Ecto neural progenitor cell (in vitro differentiated cells): ENCODE results near the gene SHC3.

Experiments
- DNase-seq: peaks from one replicate; pipeline ENCODE4 v3.0.0-alpha.2; 2018; ENCODE audit warnings: low spot score

The SHC3 gene

GRCh38 chr9:88986776-88987175, 191.8 kb downstream of the SHC3 start:
- no peak for DNase-seq

DNA sequence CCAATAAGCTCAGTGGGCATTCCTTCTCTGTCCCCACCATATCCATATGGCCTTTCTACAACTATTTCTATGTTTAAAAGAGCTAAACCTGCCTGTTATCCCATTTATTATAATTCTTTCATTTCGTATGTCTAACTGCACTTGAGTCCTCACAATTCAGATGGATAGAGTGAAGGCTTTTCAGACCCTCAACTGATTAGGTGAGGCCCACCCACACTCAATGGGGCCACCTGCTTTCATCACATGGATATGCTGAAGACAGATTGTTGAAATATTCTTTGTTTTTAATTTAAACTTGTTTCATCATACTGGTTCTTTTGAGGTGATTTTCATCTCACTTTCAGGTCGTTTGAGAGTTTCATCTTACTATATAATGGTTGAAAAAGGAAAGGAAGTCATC, 193.0 kb downstream of the SHC3 start:
- DNase-seq = no peak

GRCh38 chr9:88984543-88984883, 194.1 kb downstream of the SHC3 start:
- no peak for DNase-seq

DNA sequence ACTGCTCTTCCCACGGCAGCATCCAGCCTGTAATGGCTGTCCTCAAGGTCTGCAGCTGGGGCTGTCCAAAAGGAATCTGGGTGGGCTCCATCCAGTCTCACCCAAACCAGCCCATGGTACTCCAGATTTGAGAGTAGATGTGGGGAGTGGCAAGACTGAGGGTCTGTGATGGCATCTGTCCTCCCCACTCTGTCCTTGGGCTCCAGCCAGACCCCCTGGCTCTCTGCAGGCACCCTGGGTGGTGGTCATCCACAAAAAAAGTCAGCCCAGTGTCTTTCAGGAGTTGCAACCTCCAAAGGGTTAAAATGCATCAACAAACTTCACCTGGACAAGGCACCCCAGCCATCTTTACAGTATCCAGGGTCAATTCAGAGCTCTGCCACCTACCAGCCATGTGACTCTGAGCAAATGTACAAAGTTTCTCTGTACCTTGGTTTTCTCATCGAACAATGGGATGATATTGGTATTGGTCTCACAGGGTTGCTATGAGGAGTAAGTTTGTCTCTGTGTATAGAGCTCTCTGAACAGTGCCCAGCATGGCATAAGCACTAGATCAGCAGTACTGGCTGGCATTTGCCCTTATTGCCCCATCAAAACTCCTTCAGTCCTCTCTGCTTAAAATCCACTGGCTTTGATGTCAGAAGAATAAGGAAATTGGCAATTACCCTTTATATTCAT, 194.6 kb downstream of the SHC3 start:
- DNase-seq = peak; percentile 26

GRCh38 chr9:88980740-88981203, 197.8 kb downstream of the SHC3 start:
- no peak for DNase-seq

DNA sequence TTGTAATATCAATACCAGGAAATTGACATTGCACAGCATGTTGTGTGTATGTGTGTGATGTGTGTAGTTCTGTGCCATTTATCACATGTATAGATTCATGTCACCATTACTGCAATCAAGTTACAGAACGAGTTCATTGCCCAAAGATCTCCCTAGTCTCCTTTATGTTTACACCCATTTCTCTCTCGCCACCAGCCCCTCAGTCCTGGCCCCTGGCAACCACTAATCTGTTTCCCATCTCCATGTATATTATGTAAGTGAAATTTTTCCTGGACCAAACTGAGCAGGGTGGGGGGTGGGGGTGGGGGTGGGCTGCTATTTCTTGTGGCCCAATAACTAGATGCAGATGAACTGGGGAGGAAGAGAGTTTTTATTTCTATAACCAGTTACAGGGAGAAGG, 198.8 kb downstream of the SHC3 start:
- DNase-seq = no peak

GRCh38 chr9:88979021-88979420, 199.6 kb downstream of the SHC3 start:
- DNase-seq = no peak

- no peak for DNase-seq
These were observed 200.6 kb downstream of the SHC3 start for GRCh38 chr9:88978034-88978433.

GRCh38 chr9:88976890-88977257, 201.7 kb downstream of the SHC3 start:
- peak; percentile 15 for DNase-seq

DNA sequence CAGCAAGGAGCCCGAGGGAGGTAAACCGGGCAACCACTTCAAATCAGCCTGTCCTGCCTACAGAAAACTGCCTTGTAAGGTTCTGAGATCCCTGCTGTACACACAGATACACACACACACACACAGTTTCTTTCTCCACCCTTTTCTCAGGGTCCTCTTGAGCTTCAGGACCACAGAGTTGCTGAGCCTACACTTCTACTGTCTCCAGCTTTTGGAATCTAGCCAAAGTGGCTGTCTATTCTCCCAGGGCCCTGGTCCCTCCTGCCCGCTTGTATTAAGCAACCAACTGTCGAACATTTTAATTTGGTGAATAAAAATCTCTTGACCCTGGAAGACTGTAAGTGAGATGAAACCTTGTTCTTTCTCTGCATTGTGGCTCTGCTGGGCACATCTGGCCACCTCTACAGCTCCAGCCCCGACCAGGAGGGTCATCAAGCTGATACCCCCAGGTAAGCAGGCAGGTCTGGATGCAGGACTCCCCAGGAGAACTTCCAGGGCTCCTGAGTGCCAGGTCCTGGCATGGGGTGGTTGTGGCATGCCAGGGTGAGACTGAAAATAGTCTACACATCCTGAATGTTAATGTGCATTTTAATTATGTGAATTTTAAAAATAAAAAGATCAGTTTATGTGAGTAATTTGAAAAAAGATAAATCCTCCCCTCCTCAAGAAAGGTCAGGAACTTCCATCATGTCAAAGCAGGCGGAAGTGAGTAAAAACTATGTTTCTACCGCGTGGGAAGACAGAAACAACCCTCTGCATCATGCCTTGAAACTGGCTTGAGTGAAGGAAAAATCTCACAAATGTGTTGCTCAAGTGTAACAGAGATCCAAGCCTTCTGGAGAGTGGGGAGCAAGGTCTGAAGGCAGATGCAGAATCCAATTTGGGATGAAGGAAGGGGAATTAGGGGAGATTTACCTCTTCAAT, 202.4 kb downstream of the SHC3 start:
- peak; percentile 17 for DNase-seq

- peak; percentile 31 for DNase-seq
These were observed 204.0 kb downstream of the SHC3 start for GRCh38 chr9:88974641-88975040.

DNA sequence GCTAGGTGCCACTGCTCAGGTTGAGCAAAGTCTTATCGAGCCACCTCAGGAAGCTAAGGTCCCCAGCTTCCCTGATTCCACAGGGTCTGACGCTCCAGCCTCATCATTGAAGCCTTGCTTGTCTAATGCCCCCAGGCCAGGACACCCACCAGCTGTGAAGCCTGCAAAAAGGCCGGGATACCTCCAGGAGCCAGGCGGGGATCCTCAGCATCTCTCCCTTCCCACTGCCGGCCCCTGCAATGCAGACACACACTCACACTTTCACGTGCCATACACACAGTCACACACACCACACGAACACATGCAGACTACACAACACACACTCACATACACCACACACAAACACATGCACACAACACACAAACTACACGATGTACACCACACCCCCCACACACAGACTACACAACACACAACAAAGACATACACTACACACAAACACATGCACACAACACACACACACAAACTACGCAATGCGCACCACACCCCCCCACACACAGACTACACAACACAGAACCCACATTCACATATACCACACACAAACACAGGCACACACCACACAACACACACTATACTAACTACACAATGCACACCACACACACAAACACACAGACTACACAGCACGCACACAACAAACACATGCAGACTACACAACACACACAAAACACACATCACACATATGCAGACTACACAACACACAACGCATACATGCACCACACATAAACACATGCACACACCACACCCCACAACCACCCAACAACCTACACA, 205.2 kb downstream of the SHC3 start:
- DNase-seq = peak; percentile 40

GRCh38 chr9:88972401-88972800, 206.2 kb downstream of the SHC3 start:
- DNase-seq = peak; percentile 26

GRCh38 chr9:88971131-88971960, 207.3 kb downstream of the SHC3 start:
- DNase-seq = peak; percentile 46

DNA sequence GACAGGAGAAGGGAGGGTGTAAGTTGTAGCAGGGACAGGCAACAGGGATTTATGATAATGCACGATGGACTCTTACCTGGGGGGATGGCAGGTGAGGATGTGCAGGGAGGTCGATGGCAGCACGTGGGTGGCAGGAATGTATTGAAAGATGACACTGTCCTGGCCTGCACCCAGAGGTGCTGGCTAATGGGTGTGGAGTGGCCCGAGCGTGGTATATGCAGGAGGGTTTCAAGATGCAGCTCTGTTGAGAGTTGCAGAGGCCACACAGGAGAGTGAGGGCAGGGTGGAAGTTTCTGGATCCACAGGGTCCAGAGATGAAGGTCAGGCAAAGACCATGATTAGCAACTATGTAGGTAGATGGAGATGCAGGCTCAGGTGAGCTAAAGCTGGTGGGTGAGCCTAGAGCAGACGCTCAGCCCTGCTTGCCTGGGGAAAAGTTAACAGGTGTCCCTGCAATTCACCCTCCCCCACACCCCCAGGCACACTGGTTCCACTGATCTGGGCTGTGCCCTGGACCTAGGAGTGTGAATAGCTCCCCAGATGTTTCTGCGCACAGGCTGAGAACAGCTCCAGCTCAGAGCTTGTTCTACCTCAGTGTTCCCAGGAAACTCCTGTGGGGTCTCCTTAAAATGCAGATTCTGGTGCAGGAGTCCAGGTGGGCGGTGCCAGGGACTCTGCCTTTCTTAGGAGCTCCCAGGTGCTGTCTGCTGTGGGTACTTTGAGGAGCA, 208.8 kb downstream of the SHC3 start:
- DNase-seq = peak; percentile 42

GRCh38 chr9:88968799-88969198, 209.8 kb downstream of the SHC3 start:
- DNase-seq = peak; percentile 34

DNA sequence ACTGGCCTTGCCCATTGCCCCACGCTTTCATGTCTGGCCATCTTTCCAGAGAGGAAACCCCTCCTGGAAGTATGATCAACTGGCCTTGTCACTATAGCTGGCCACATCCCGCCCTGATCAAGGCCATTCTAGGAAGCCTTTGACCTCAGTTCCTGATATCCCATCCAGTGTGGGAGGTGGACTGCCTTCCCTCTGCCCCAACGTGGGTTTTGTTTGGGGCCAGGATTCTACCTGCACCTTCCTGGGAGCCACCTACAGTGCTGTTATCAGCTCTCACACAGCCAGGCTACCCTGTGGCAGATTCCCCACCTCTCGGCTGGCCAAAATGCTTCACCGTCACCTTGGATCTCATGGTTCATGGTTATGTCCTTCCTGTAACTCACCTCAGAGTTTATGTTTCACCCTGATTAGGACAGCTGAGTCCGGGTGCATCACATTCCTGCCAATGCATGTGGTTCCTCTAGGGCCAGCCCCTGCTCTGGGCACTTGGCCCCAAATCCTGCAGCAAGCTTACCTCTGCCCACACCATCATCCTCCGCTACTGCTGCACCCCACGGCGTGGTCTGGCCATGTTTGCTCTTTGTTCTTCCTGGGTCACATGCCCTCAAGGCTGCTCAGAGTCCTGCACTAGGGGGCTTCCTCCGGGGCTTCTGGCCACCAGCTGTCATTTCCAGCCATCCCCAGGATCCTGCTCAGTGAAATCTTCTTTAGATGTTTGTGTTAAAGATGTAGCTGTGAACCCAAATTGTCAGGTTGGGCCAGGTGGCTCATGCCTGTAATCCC, 211.5 kb downstream of the SHC3 start:
- DNase-seq = peak; percentile 41

DNA sequence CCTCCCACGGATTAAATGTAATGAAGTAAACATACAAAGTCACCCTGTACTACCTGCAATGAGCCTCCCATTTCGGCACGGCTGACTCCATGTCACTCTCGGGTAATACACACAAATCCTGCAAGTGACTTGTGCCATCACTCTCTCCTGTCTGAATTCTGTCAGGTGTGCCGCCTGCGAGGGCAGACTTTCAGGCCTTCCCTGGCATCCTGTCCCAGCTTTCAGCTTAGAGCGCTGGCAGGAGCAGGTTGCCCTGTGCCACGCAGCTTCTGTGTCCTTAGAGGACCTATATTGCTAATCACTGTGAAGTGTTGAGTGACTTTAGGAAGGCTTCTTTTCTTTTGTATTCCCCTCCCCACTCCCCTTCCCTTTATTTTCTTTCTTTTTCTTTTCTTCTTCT, 213.1 kb downstream of the SHC3 start:
- DNase-seq = peak; percentile 14

DNA sequence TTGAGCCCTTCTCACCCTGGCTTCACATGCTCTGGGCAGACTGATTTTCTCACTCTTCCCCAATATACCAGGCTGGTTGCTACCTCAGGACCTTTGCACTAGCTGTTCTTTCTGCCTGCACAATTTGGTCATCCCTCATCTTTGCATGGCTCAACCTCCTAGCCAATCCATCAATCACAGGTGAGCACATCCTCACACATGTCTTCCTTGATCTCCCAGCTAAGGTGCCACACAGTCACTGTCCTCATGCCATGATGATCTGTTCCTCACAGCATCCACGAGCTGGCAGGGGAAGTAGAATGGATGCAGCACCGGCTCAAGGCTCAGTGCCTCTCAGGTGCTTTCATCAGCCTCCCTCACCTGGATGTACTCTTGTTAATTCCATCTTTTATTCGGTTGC, 218.0 kb downstream of the SHC3 start:
- DNase-seq = peak; percentile 30
